GM23338 (cell line): ENCODE measurements around the gene ZCCHC14. TPM values are rescaled to one million over a fixed set of nuclear protein-coding genes. Genes with fewer than 3 reads are reported as not detected.

Experiments
- ATAC-seq: fragments of 200-7000 bp; cut with Tn5 transposase; 3 replicates; pipeline ENCODE4 v1.9.1; 2020
- DNase-seq: peaks from one replicate; pipeline ENCODE4 v3.0.0-alpha.2; 2015; ENCODE audit warnings: low spot score
- H2AFZ ChIP-seq: fragments of 200-600 bp; sonication (generic); 2 replicates; pipeline ENCODE4 v1.8.0; 2016; ENCODE audit warnings: antibody characterized with exemption, mild to moderate bottlenecking, moderate library complexity
- H3F3A ChIP-seq: fragments of 200-600 bp; sonication (generic); replicated peaks from 2 replicates; pipeline ENCODE4 v1.8.0; 2017; ENCODE audit warnings: antibody characterized with exemption, mixed run types, low read depth
- H3K27ac ChIP-seq: fragments of 200-600 bp; sonication (generic); 2 replicates; pipeline ENCODE4 v1.6.1; 2016; ENCODE audit warnings: low read depth
- H3K27me3 ChIP-seq: fragments of 200-600 bp; sonication (generic); 2 replicates; pipeline ENCODE4 v1.8.0; 2016; ENCODE audit warnings: mild to moderate bottlenecking, mixed run types, moderate library complexity; ENCODE audit not compliant: insufficient read depth
- H3K36me3 ChIP-seq: fragments of 200-600 bp; sonication (generic); 2 replicates; pipeline ENCODE4 v1.8.0; 2016; ENCODE audit warnings: mild to moderate bottlenecking; ENCODE audit not compliant: insufficient read depth
- H3K4me1 ChIP-seq: fragments of 200-600 bp; sonication (generic); 2 replicates; pipeline ENCODE4 v1.8.0; 2016; ENCODE audit warnings: mild to moderate bottlenecking, moderate library complexity; ENCODE audit not compliant: insufficient read depth
- H3K4me2 ChIP-seq: fragments of 200-600 bp; sonication (generic); 2 replicates; pipeline ENCODE4 v1.7.1; 2017; ENCODE audit warnings: mixed run types
- H3K4me3 ChIP-seq: fragments of 200-600 bp; sonication (generic); 2 replicates; pipeline ENCODE4 v1.6.1; 2016; ENCODE audit warnings: mixed run types
- H3K79me2 ChIP-seq: fragments of 200-600 bp; sonication (generic); replicated peaks from 2 replicates; pipeline ENCODE4 v1.8.0; 2017; ENCODE audit warnings: mild to moderate bottlenecking; ENCODE audit not compliant: insufficient read depth
- H3K9me2 ChIP-seq: fragments of 200-600 bp; sonication (generic); 2 replicates; pipeline ENCODE4 v1.8.0; 2017; ENCODE audit not compliant: insufficient read depth
- H4K20me1 ChIP-seq: fragments of 200-600 bp; sonication (generic); replicated peaks from 2 replicates; pipeline ENCODE4 v1.8.0; 2017; ENCODE audit warnings: mild to moderate bottlenecking; ENCODE audit not compliant: insufficient read depth
- H3K27ac Mint-ChIP-seq: 2 replicates; pipeline ENCODE4 v1.8.0; 2020; ENCODE audit warnings: inconsistent platforms, mild to moderate bottlenecking, moderate library complexity, mixed read lengths
- H3K27me3 Mint-ChIP-seq: 3 replicates; pipeline ENCODE4 v1.8.0; 2022; ENCODE audit warnings: low read depth, mild to moderate bottlenecking, moderate library complexity, mixed read lengths, inconsistent platforms; ENCODE audit not compliant: insufficient read depth, poor library complexity
- H3K36me3 Mint-ChIP-seq: 3 replicates; pipeline ENCODE4 v1.8.0; 2021; ENCODE audit warnings: low read depth, mild to moderate bottlenecking, inconsistent platforms, moderate library complexity, mixed read lengths
- H3K4me1 Mint-ChIP-seq: 3 replicates; pipeline ENCODE4 v1.8.0; 2020; ENCODE audit warnings: mild to moderate bottlenecking, inconsistent platforms, mixed read lengths
- H3K4me3 Mint-ChIP-seq: 3 replicates; pipeline ENCODE4 v1.8.0; 2021; ENCODE audit warnings: moderate library complexity, mild to moderate bottlenecking, inconsistent platforms, mixed read lengths
- H3K9me3 Mint-ChIP-seq: 3 replicates; pipeline ENCODE4 v1.8.0; 2020; ENCODE audit warnings: moderate library complexity, mild to moderate bottlenecking, inconsistent platforms, mixed read lengths
- CTCF ChIP-seq, 2 experiments: fragments of 200-600 bp in 1 of 2; sonication (generic) in 1 of 2; conservative IDR thresholded peaks; 2 replicates each; pipeline versions ENCODE4 v1.5.1 to v1.6.1; 2016 to 2017; ENCODE audit warnings: antibody characterized with exemption in 2 of 2, low read depth in 2 of 2, mild to moderate bottlenecking in 2 of 2, moderate library complexity in 1 of 2
- EZH2 ChIP-seq: fragments of 200-600 bp; sonication (generic); IDR thresholded peaks from one replicate; pipeline ENCODE4 v1.8.0; 2017; ENCODE audit warnings: antibody characterized with exemption, mild to moderate bottlenecking, low read depth; ENCODE audit not compliant: unreplicated experiment
- EZH2phosphoT487 ChIP-seq: fragments of 200-600 bp; sonication (generic); IDR thresholded peaks from one replicate; pipeline ENCODE4 v1.8.1; 2018; ENCODE audit warnings: antibody characterized with exemption; ENCODE audit not compliant: unreplicated experiment
- JUNB ChIP-seq: IDR thresholded peaks from one replicate; pipeline ENCODE4 v1.6.1; 2016; ENCODE audit warnings: antibody characterized with exemption; ENCODE audit not compliant: unreplicated experiment
- POLR2AphosphoS5 ChIP-seq: IDR thresholded peaks from 2 replicates; pipeline ENCODE4 v1.6.1; 2016; ENCODE audit warnings: antibody characterized with exemption, low read depth
- STAT1 ChIP-seq: IDR thresholded peaks from one replicate; pipeline ENCODE4 v1.6.1; 2016; ENCODE audit warnings: antibody characterized with exemption; ENCODE audit not compliant: unreplicated experiment
- ZNF114 ChIP-seq: fragments of 250-450 bp; sonication (Bioruptor Pico); IDR thresholded peaks from 2 replicates; pipeline ENCODE4 v1.5.0; 2020; ENCODE audit warnings: mild to moderate bottlenecking, moderate library complexity
- ZNF331 ChIP-seq: fragments of 250-450 bp; sonication (Bioruptor Pico); IDR thresholded peaks from 2 replicates; pipeline ENCODE4 v1.5.0; 2020; ENCODE audit warnings: low read depth, mild to moderate bottlenecking, moderate library complexity
- polyA plus RNA-seq: library from polyadenylated mRNA; unstranded; fragments of >200 nt; fragmentation: Nextera tagmentation; extraction: Ambion mirVana; gene quantifications from 2 replicates; pipeline ENCODE4 v1.2.1, GENCODE V29; 2016
- total RNA-seq: library from RNA; depleted of rRNA; stranded (reverse); fragments of >200 nt; shearing (Covaris generic); gene quantifications from 2 replicates; pipeline ENCODE4 v1.2.3, GENCODE V29; 2014
- TF ChIP-seq, protein P1 (sequence below): IDR thresholded peaks from one replicate; pipeline ENCODE4 v1.6.1; 2018; ENCODE audit warnings: antibody characterized with exemption; ENCODE audit not compliant: unreplicated experiment
- TF ChIP-seq, protein P2 (sequence below): IDR thresholded peaks from 2 replicates; pipeline ENCODE4 v1.6.1; 2016; ENCODE audit warnings: antibody characterized with exemption
- TF ChIP-seq, protein P3 (sequence below): fragments of 250-450 bp; sonication (Bioruptor Pico); IDR thresholded peaks from 2 replicates; pipeline ENCODE4 v1.5.0; 2020; ENCODE audit warnings: mild to moderate bottlenecking, moderate library complexity

The ZCCHC14 gene
- total and polyA plus RNA-seq, 2 experiments from 2014 or later: 6.8 to 22.4 TPM

DNA sequence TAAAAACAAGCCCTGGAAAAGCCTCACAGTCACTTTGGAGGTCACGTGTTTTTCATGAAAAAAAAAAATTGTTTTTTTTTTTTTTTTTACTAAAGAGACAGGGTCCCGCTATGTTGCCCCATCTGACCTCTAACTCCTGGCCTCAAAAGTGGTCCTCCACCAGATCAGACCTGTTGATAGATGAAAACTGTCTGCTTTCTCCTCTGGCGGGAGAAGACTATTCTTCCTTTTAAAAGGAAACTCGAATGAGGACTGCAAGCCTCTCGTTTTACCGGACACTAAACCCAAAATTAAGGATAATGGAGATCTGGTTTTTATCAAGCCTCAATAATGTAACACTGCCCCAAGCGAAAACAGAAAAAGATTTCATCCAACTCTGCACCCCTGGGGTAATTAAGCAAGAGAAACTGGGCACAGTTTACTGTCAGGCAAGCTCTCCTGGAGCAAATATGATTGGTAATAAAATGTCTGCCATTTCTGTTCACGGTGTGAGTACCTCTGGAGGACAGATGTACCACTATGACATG is 25.8 kb downstream of the ZCCHC14 start:
- no peak overlapping the region for H3K27ac Mint-ChIP-seq
- no peaks in the 10 kb centered on the region for H3K36me3 ChIP-seq
- H3K4me1 ChIP-seq: peaks cover 5% of the 10 kb centered on the region; the same call in 1 of the 2 replicates
- H2AFZ ChIP-seq: no peak overlapping the region
- H3K27me3 ChIP-seq: no peaks in the 10 kb centered on the region
- peaks cover 31% of the 10 kb centered on the region for H4K20me1 ChIP-seq
- H3K4me3 Mint-ChIP-seq: no peak overlapping the region
- TF ChIP-seq ZNF331 (no peak), EZH2 (no peak), JUNB (no peak), CTCF (conservative IDR thresholded peaks at IDR 0.05; ENCODE audit: low read depth in 2 of 2) (no peak), POLR2AphosphoS5 (no peak), ZNF114 (CRISPR knock-in tag) (no peak), EZH2phosphoT487 (no peak), STAT1 (no peak)
- TF ChIP-seq, protein P1, sequence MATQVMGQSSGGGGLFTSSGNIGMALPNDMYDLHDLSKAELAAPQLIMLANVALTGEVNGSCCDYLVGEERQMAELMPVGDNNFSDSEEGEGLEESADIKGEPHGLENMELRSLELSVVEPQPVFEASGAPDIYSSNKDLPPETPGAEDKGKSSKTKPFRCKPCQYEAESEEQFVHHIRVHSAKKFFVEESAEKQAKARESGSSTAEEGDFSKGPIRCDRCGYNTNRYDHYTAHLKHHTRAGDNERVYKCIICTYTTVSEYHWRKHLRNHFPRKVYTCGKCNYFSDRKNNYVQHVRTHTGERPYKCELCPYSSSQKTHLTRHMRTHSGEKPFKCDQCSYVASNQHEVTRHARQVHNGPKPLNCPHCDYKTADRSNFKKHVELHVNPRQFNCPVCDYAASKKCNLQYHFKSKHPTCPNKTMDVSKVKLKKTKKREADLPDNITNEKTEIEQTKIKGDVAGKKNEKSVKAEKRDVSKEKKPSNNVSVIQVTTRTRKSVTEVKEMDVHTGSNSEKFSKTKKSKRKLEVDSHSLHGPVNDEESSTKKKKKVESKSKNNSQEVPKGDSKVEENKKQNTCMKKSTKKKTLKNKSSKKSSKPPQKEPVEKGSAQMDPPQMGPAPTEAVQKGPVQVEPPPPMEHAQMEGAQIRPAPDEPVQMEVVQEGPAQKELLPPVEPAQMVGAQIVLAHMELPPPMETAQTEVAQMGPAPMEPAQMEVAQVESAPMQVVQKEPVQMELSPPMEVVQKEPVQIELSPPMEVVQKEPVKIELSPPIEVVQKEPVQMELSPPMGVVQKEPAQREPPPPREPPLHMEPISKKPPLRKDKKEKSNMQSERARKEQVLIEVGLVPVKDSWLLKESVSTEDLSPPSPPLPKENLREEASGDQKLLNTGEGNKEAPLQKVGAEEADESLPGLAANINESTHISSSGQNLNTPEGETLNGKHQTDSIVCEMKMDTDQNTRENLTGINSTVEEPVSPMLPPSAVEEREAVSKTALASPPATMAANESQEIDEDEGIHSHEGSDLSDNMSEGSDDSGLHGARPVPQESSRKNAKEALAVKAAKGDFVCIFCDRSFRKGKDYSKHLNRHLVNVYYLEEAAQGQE: no peak
- TF ChIP-seq, protein P2, sequence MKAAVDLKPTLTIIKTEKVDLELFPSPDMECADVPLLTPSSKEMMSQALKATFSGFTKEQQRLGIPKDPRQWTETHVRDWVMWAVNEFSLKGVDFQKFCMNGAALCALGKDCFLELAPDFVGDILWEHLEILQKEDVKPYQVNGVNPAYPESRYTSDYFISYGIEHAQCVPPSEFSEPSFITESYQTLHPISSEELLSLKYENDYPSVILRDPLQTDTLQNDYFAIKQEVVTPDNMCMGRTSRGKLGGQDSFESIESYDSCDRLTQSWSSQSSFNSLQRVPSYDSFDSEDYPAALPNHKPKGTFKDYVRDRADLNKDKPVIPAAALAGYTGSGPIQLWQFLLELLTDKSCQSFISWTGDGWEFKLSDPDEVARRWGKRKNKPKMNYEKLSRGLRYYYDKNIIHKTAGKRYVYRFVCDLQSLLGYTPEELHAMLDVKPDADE: no peak
- TF ChIP-seq, protein P3, sequence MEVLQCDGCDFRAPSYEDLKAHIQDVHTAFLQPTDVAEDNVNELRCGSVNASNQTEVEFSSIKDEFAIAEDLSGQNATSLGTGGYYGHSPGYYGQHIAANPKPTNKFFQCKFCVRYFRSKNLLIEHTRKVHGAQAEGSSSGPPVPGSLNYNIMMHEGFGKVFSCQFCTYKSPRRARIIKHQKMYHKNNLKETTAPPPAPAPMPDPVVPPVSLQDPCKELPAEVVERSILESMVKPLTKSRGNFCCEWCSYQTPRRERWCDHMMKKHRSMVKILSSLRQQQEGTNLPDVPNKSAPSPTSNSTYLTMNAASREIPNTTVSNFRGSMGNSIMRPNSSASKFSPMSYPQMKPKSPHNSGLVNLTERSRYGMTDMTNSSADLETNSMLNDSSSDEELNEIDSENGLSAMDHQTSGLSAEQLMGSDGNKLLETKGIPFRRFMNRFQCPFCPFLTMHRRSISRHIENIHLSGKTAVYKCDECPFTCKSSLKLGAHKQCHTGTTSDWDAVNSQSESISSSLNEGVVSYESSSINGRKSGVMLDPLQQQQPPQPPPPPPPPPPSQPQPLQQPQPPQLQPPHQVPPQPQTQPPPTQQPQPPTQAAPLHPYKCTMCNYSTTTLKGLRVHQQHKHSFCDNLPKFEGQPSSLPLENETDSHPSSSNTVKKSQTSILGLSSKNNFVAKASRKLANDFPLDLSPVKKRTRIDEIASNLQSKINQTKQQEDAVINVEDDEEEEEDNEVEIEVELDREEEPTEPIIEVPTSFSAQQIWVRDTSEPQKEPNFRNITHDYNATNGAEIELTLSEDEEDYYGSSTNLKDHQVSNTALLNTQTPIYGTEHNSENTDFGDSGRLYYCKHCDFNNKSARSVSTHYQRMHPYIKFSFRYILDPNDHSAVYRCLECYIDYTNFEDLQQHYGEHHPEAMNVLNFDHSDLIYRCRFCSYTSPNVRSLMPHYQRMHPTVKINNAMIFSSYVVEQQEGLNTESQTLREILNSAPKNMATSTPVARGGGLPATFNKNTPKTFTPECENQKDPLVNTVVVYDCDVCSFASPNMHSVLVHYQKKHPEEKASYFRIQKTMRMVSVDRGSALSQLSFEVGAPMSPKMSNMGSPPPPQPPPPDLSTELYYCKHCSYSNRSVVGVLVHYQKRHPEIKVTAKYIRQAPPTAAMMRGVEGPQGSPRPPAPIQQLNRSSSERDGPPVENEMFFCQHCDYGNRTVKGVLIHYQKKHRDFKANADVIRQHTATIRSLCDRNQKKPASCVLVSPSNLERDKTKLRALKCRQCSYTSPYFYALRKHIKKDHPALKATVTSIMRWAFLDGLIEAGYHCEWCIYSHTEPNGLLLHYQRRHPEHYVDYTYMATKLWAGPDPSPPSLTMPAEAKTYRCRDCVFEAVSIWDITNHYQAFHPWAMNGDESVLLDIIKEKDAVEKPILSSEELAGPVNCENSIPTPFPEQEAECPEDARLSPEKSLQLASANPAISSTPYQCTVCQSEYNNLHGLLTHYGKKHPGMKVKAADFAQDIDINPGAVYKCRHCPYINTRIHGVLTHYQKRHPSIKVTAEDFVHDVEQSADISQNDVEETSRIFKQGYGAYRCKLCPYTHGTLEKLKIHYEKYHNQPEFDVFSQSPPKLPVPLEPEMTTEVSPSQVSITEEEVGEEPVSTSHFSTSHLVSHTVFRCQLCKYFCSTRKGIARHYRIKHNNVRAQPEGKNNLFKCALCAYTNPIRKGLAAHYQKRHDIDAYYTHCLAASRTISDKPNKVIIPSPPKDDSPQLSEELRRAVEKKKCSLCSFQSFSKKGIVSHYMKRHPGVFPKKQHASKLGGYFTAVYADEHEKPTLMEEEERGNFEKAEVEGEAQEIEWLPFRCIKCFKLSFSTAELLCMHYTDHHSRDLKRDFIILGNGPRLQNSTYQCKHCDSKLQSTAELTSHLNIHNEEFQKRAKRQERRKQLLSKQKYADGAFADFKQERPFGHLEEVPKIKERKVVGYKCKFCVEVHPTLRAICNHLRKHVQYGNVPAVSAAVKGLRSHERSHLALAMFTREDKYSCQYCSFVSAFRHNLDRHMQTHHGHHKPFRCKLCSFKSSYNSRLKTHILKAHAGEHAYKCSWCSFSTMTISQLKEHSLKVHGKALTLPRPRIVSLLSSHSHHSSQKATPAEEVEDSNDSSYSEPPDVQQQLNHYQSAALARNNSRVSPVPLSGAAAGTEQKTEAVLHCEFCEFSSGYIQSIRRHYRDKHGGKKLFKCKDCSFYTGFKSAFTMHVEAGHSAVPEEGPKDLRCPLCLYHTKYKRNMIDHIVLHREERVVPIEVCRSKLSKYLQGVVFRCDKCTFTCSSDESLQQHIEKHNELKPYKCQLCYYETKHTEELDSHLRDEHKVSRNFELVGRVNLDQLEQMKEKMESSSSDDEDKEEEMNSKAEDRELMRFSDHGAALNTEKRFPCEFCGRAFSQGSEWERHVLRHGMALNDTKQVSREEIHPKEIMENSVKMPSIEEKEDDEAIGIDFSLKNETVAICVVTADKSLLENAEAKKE (CRISPR knock-in tag): no peak
- peaks cover 35% of the 10 kb centered on the region for H3K4me1 Mint-ChIP-seq
- no peaks in the 10 kb centered on the region for H3F3A ChIP-seq
- no peaks in the 10 kb centered on the region for H3K36me3 Mint-ChIP-seq
- DNase-seq (no peak), ATAC-seq (no peak)
- H3K9me2 ChIP-seq: no peaks in the 10 kb centered on the region
- H3K9me3 Mint-ChIP-seq: no peaks in the 10 kb centered on the region; the same call in 2 of the 3 replicates
- H3K27ac ChIP-seq: no peak overlapping the region
- H3K27me3 Mint-ChIP-seq: peaks cover 8% of the 10 kb centered on the region
- H3K79me2 ChIP-seq: peaks cover 90% of the 10 kb centered on the region
- no peak overlapping the region for H3K4me3 ChIP-seq
- no peak overlapping the region for H3K4me2 ChIP-seq
